Measurements from ENCODE around the gene WNT1.

The WNT1 gene

DNA sequence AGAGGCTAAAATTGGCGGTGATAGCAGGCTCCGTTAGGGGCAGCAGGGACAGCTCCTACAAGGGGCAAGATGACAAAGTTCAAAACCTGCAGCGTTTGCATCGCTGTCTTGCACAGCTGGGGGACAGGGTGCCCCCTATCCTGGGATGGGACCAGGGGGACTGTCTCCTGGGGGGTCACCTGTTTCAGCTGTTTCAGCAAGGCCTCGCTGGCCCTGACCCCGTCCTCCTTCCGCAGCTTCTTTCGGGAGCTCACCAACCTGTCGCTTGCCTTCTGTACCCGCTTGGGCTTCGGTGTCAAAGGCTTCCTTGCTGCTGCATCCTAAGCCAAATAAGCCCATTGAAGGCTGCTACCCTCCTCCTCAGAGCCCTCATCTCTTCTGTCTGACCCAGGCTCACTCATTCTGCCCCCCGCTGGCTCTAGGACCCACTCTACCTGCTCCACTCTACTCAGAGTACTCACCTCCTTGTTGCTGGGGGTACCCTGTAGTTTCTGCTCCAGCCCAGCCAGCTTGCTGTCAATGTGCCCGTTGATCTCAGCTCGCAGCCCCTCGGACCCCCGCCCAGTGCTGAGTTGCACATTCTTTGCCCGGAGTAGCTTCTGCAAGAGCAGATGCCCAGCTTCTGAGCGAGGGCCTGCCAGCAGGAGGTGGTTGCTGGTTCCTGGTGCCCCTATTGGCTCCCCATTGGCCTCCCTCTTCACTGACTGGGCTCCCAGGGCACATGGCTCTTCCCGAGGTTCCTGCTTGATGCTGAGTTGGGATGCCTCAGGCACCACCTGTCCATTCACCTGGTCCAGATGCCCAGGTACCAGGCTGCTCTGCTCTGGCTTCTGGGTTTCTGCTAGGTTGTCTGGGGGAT is 52.8 kb downstream of the WNT1 start:
- no peak for DNase-seq

DNA sequence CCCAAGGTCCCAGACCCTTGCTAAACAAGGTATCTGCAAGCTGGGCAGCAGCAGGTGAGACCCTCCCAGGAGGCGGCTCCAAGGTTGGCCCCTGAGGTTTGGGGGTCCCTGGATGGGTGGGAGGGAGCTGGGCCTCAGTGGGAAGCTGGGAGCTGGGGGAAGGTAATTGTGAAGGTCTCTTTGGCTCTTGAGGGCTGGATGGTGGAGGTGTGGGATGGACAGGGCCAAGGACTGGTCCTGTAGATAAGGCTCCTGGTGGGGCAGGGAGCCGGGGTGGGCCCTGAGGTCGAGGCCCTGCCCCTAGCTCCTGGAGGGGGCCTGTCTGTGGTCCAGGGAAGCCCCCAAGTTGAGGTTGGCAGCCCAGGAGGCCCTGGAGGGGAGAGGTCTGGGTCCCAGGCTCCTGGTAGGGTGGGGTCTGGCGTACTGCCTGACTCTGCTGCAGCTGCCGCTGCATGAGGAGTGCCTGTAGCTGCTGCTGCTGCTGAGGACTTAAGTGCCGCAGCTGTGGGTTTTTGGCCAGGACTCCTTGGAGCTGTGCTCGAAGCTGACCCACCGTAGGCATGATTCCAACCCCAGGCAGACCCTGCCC is 53.5 kb downstream of the WNT1 start:
- no peak for DNase-seq
